ENCODE results near the gene ANGPTL2.

The ANGPTL2 gene

GRCh38 chr9:127058011-127058644, 64.3 kb downstream of the ANGPTL2 start:
- H3K4me3 ChIP-seq (ENCODE audit: low read depth, low read length), result no peak overlapping the region
- no peak for TF ChIP-seq MAX (IDR thresholded peaks at IDR 0.05; ENCODE audit: low read depth, low read length)
- TF ChIP-seq MYC (IDR thresholded peaks at IDR 0.05; ENCODE audit: low read depth, low read length), result no peak
- no peak for TF ChIP-seq POLR2A (IDR thresholded peaks at IDR 0.05; ENCODE audit: extremely low read depth, insufficient read length)
- TF ChIP-seq, protein P1, sequence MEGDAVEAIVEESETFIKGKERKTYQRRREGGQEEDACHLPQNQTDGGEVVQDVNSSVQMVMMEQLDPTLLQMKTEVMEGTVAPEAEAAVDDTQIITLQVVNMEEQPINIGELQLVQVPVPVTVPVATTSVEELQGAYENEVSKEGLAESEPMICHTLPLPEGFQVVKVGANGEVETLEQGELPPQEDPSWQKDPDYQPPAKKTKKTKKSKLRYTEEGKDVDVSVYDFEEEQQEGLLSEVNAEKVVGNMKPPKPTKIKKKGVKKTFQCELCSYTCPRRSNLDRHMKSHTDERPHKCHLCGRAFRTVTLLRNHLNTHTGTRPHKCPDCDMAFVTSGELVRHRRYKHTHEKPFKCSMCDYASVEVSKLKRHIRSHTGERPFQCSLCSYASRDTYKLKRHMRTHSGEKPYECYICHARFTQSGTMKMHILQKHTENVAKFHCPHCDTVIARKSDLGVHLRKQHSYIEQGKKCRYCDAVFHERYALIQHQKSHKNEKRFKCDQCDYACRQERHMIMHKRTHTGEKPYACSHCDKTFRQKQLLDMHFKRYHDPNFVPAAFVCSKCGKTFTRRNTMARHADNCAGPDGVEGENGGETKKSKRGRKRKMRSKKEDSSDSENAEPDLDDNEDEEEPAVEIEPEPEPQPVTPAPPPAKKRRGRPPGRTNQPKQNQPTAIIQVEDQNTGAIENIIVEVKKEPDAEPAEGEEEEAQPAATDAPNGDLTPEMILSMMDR (IDR thresholded peaks at IDR 0.05; ENCODE audit: low read depth, low read length), result no peak
- no peak for DNase-seq (ENCODE audit: low read depth)

DNA sequence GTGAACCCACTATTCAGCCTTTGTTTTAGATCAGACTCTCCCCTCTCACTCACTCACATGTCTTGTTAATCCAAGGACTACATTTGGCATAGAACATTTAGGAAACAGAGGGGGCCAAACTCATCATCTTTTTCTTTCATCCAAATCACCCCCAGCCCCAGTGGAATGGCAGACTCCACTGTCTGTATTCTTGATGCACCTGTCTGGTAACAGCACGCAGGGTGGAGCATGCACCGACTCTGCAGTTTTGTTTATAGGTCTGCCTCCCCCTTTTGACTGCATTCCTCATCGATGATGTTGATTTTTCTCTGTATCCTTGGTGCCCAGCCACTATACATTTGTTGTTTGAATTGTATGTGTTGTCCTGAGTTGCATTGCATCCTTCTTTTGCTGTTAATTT, 66.0 kb downstream of the ANGPTL2 start:
- DNase-seq (ENCODE audit: low read depth), result no peak
- TF ChIP-seq POLR2A (IDR thresholded peaks at IDR 0.05; ENCODE audit: extremely low read depth, insufficient read length) (no peak), MAX (IDR thresholded peaks at IDR 0.05; ENCODE audit: low read depth, low read length) (no peak), MYC (IDR thresholded peaks at IDR 0.05; ENCODE audit: low read depth, low read length) (no peak)
- TF ChIP-seq, protein P1 (IDR thresholded peaks at IDR 0.05; ENCODE audit: low read depth, low read length), result no peak
- H3K4me3 ChIP-seq (ENCODE audit: low read depth, low read length), result no peak overlapping the region

DNA sequence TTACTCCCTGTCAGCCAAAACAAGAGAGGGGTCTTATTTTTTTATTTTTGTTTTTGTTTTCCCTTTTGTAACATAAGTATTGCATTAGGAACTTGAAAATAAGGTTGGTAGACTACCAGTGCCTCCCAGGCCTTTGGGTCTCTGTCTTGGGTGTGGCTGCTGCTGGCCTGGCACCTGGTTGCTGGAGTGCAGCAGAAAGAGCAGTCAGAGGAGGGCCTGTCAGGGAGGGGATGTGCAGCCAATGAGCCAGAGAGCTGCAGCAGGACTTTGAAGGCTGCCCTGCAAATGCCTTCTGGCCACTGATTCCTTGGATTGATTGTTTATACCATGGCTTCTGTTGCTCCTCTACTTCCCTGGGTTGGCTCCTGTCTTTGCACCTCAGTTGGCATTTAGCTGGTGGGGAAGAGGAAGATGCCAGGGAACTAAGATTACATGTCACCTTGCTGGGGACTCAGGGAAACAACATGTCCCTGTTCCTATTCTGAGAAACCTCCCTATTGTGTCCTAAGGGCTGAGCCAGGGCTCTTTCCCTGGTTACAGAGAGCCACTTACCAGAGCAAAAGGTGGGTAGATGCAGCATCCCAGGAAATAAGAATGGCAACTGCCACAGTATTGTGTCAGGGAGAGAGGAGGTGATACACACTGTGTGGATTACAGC, 66.6 kb downstream of the ANGPTL2 start:
- no peak for DNase-seq (ENCODE audit: low read depth)

GRCh38 chr9:127053960-127054359, 68.5 kb downstream of the ANGPTL2 start:
- H3K4me3 ChIP-seq (ENCODE audit: low read depth, low read length), result no peak overlapping the region
- no peak for TF ChIP-seq MAX (IDR thresholded peaks at IDR 0.05; ENCODE audit: low read depth, low read length)
- no peak for TF ChIP-seq POLR2A (IDR thresholded peaks at IDR 0.05; ENCODE audit: extremely low read depth, insufficient read length)
- no peak for TF ChIP-seq MYC (IDR thresholded peaks at IDR 0.05; ENCODE audit: low read depth, low read length)
- TF ChIP-seq, protein P1 (IDR thresholded peaks at IDR 0.05; ENCODE audit: low read depth, low read length), result no peak

More for the DNA sequence above, 66.6 kb downstream of the ANGPTL2 start:
- TF ChIP-seq POLR2A (IDR thresholded peaks at IDR 0.05; ENCODE audit: extremely low read depth, insufficient read length) (no peak), MYC (IDR thresholded peaks at IDR 0.05; ENCODE audit: low read depth, low read length) (no peak), MAX (IDR thresholded peaks at IDR 0.05; ENCODE audit: low read depth, low read length) (no peak)
- TF ChIP-seq, protein P1 (IDR thresholded peaks at IDR 0.05; ENCODE audit: low read depth, low read length), result no peak
- no peak overlapping the region for H3K4me3 ChIP-seq (ENCODE audit: low read depth, low read length)

DNA sequence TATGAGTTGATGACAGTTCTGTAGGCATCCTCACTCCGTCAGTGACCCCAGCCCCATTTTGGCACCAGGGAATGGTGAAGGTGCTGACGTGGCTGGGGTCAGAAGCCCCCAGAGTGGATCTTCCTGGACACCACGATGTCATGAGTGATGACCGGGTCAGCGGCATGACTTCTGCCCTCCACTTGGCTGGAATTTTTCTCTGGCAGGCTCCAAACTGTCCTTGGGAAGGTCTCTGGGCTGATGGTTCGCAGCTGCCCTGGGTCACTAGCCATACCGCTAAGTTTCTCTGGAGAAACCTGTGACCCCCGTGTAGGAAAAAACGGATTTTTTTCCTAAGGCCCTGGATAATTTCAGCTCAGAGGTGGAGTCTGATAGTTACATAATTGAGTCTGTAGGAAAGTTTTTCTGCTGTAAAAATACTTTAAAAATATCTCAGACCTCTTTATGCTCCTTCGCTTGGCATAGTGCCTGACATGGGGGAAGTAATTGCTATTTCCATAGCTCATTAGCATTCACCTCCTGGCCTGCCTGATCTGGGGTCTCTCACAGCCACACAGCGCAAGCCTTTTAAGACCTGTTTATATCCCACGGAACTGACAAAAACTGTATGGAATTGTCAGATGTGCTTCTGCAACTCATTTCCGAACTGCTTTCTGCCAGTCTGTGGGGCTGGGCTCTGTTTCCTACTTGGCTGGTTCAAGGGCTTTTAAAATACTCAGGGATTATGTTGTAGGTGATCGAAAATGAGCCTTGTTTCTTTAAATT, 69.2 kb downstream of the ANGPTL2 start:
- TF ChIP-seq, protein P1 (IDR thresholded peaks at IDR 0.05; ENCODE audit: low read depth, low read length), result no peak
- TF ChIP-seq MYC (IDR thresholded peaks at IDR 0.05; ENCODE audit: low read depth, low read length) (no peak), POLR2A (IDR thresholded peaks at IDR 0.05; ENCODE audit: extremely low read depth, insufficient read length) (no peak), MAX (IDR thresholded peaks at IDR 0.05; ENCODE audit: low read depth, low read length) (no peak)
- DNase-seq (ENCODE audit: low read depth), result no peak
- no peak overlapping the region for H3K4me3 ChIP-seq (ENCODE audit: low read depth, low read length)

More at GRCh38 chr9:127053960-127054359, 68.5 kb downstream of the ANGPTL2 start:
- no peak for DNase-seq (ENCODE audit: low read depth)

Data from NB4 (cell line).